ENCODE data around the gene CLASRP. TPM values are rescaled to one million over a fixed set of nuclear protein-coding genes. Genes with fewer than 3 reads are reported as not detected.
A peak's percentile ranks its signal among the peaks of the same experiment; 100 is the strongest.

Gene CLASRP
- total and polyA plus RNA-seq, 9 of the 15 experiments (the other 6 are each of a cell fraction or from before 2014, with no cell fraction given), result 0.94 to 86.3 (median 44.0) TPM

GRCh38 chr19:45107621-45108150, 68.8 kb downstream of the CLASRP start:
- peaks cover 40% of the 10 kb centered on the region for H4K20me1 ChIP-seq (replicated peaks; ENCODE audit: control insufficient read depth, insufficient read depth, low read length)
- H2AFZ ChIP-seq (ENCODE audit: low read depth, low read length), result no peak overlapping the region
- H3K27ac ChIP-seq (ENCODE audit: extremely low read depth, low read depth, low read length), result no peak overlapping the region
- peaks cover 8% of the 10 kb centered on the region; the same call in 1 of the 3 replicates for H3K36me3 ChIP-seq (ENCODE audit: control insufficient read depth, insufficient read depth, low read length)
- no peaks in the 10 kb centered on the region for H3K27me3 ChIP-seq (ENCODE audit: control insufficient read depth in 2 of 2, insufficient read depth in 2 of 2, low read length in 2 of 2)
- DNase-seq (ENCODE audit: extremely low read depth in 1 of 4, low spot score in 3 of 4), result no peak
- 59% methylated on average over 12 of the region's 12 CpGs for WGBS (ENCODE audit: insufficient coverage, low coverage, missing lambda C conversion rate)
- no peak overlapping the region for H3K9ac ChIP-seq (ENCODE audit: insufficient read depth in 1 of 2, low read depth in 2 of 2, low read length in 2 of 2)
- BruUV-seq (replicated peaks), result no TSS peak
- in situ Hi-C loops (cut with MboI) (no loop called here), intact Hi-C loops (cut with micrococcal nuclease) (no loop called here)
- H3K79me2 ChIP-seq (ENCODE audit: control insufficient read depth, insufficient read depth, low read length), result peaks cover 75% of the 10 kb centered on the region
- peaks cover 3 to 17% of the 10 kb centered on the region in 2 experiments; a peak in 4 of 5 replicates for H3K4me1 ChIP-seq (replicated peaks in 1 of 2; ENCODE audit: control insufficient read depth in 2 of 2, insufficient read depth in 2 of 2, low read length in 2 of 2)
- H3K9me3 ChIP-seq (replicated peaks; ENCODE audit: control insufficient read depth, insufficient read depth, low read depth, low read length), result no peaks in the 10 kb centered on the region
- H3K4me2 ChIP-seq (ENCODE audit: insufficient read depth, low read length), result no peak overlapping the region
- TF ChIP-seq MEIS2 (IDR thresholded peaks at IDR 0.05; ENCODE audit: partially characterized antibody) (peak; percentile 31), NFYB (IDR thresholded peaks at IDR 0.05; ENCODE audit: extremely low read depth, insufficient read length) (no peak), NFE2 (IDR thresholded peaks at IDR 0.05; ENCODE audit: low read depth) (no peak), PBX2 (CRISPR knock-in tag; IDR thresholded peaks at IDR 0.05; ENCODE audit: low read depth) (no peak), PBX2 (tag; conservative IDR thresholded peaks at IDR 0.05; ENCODE audit: low read depth) (peak; percentile 41; the same call in 1 of the 2 replicates), TFAP4 (CRISPR knock-in tag; IDR thresholded peaks at IDR 0.05; ENCODE audit: borderline replicate concordance) (no peak)
- POLR2A ChIA-PET, result interaction anchor here (0.7 to 1.2 kb wide), 3 partner anchors 9 to 160 kb away, joined by 3 read pairs; no protein-coding TSS in a partner anchor
- H3K4me3 ChIP-seq, result no peak overlapping the region
- ATAC-seq, result no peak
- FAIRE-seq, result no peak
- CTCF ChIA-PET (ENCODE audit: low intra/inter-chr PET ratio), result no interaction called here
- no peaks in the 10 kb centered on the region for H3K9me1 ChIP-seq (ENCODE audit: control insufficient read depth, insufficient read depth, low read length)
